T-helper 2 cell treated with Interferon-gamma antibody and Interleukin-4, amounts not matched to agents 5 μg/mL and 100 μg/mL, for 36 hours (primary cell): Measurements from ENCODE around the gene ARV1.
"Not testable (repeated sequence)": the region's sequence is repeated elsewhere in the genome, so short reads cannot be mapped to it uniquely, and the experiment has no call there.

Source experiments
- DNase-seq: peaks from one replicate; pipeline ENCODE4 v3.0.0; 2021; ENCODE audit warnings: low spot score
- H3K27ac Mint-ChIP-seq: one replicate; pipeline ENCODE4 v1.8.0; 2021; ENCODE audit warnings: mild to moderate bottlenecking, mixed read lengths
- H3K27me3 Mint-ChIP-seq: one replicate; pipeline ENCODE4 v1.8.0; 2021; ENCODE audit warnings: low read depth, mixed read lengths
- H3K36me3 Mint-ChIP-seq: one replicate; pipeline ENCODE4 v1.8.0; 2021; ENCODE audit warnings: low read depth, mixed read lengths
- H3K4me1 Mint-ChIP-seq: one replicate; pipeline ENCODE4 v1.8.0; 2021; ENCODE audit warnings: low read depth, mixed read lengths
- H3K4me3 Mint-ChIP-seq: one replicate; pipeline ENCODE4 v1.8.0; 2022; ENCODE audit warnings: mild to moderate bottlenecking, moderate library complexity, mixed read lengths
- H3K9me3 Mint-ChIP-seq: one replicate; pipeline ENCODE4 v1.8.0; 2021; ENCODE audit warnings: mixed read lengths

ARV1 gene

GRCh38 chr1:231036416-231036815 is 57.5 kb downstream of the ARV1 start:
- no peaks in the 10 kb centered on the region for H3K9me3 Mint-ChIP-seq
- H3K36me3 Mint-ChIP-seq: no peaks in the 10 kb centered on the region
- H3K27me3 Mint-ChIP-seq: peaks cover 5% of the 10 kb centered on the region
- H3K4me1 Mint-ChIP-seq: peaks cover 27% of the 10 kb centered on the region
- H3K4me3 Mint-ChIP-seq: no peak overlapping the region
- no peak for DNase-seq
- H3K27ac Mint-ChIP-seq: no peak overlapping the region

- H3K9me3 Mint-ChIP-seq: no peaks in the 10 kb centered on the region
- no peak for DNase-seq
Observed at GRCh38 chr1:231037585-231038517, 59.0 kb downstream of the ARV1 start.

GRCh38 chr1:231039161-231040018 is 60.5 kb downstream of the ARV1 start:
- Mint-ChIP-seq H3K36me3 (no peaks in the 10 kb centered on the region), H3K4me1 (peaks cover 26% of the 10 kb centered on the region), H3K27ac (no peak overlapping the region), H3K4me3 (peak overlapping the region; percentile 70), H3K27me3 (peaks cover 18% of the 10 kb centered on the region), H3K9me3 (no peaks in the 10 kb centered on the region)
- peak; percentile 40 for DNase-seq

More at GRCh38 chr1:231037585-231038517, 59.0 kb downstream of the ARV1 start:
- Mint-ChIP-seq H3K4me1 (peaks cover 28% of the 10 kb centered on the region), H3K27me3 (peaks cover 14% of the 10 kb centered on the region), H3K36me3 (no peaks in the 10 kb centered on the region), H3K27ac (no peak overlapping the region), H3K4me3 (no peak overlapping the region)

GRCh38 chr1:231040019-231040799 is 61.3 kb downstream of the ARV1 start, which contains the start of gene FAM89A:
Gene FAM89A, minus strand, starts transcription at chr1:231040254. Its CDS starts 43 bp downstream, at chr1:231040211.
- H3K27me3 Mint-ChIP-seq: peaks cover 25% of the 10 kb centered on the region
- H3K36me3 Mint-ChIP-seq: no peaks in the 10 kb centered on the region
- peaks cover 28% of the 10 kb centered on the region for H3K4me1 Mint-ChIP-seq
- no peak within 1 kb of the TSS for H3K27ac Mint-ChIP-seq
- peaks cover 3% of the 10 kb centered on the region for H3K9me3 Mint-ChIP-seq
- peak within 1 kb of the TSS; percentile 70 for H3K4me3 Mint-ChIP-seq
- DNase-seq: peak; percentile 59

DNA sequence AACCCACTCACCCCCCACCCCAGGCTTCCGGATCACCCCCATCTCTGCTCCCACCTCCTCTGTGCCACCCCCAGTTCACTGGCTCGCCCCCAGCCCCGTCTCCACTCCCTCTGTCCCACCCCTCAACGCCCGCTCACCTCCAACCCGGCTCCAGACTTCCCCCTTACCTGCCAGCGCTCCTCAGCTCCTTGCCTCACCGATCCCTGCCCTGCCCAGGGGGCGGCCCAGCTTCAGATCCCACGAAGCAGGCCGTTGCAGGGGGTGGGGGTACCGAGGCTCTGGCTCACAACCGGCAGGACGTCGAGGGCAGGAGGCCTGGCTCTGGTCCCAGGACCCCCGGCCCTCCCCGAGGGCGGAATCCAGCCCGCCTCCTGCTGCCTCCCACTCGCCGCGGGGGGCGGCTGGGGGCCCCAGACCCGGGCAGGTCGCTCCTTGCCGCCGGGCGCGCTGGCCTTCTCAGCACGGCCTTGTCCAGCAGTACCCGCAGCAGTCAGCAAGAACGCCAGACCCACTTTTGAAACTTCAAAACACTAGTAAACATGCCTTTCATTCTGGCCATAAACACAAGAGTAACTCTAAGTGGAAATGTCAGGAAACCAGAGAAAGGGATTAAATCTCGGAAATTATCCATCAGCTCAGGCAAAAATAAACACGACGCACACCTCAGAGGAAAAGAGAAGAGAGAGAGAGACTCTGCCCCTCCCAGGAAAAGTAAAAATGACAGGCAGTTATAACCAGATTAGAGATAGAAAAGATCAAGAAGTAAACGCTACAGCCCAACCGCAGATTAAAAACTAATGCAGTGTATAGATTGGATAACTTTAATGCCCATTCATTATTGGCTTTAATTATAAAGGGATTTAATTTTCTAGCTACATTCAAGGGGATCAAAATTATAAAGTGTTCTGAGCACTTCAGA is 62.2 kb downstream of the ARV1 start:
- DNase-seq: no peak
- no peaks in the 10 kb centered on the region for H3K36me3 Mint-ChIP-seq
- peak overlapping the region; percentile 17 for H3K27ac Mint-ChIP-seq

DNA sequence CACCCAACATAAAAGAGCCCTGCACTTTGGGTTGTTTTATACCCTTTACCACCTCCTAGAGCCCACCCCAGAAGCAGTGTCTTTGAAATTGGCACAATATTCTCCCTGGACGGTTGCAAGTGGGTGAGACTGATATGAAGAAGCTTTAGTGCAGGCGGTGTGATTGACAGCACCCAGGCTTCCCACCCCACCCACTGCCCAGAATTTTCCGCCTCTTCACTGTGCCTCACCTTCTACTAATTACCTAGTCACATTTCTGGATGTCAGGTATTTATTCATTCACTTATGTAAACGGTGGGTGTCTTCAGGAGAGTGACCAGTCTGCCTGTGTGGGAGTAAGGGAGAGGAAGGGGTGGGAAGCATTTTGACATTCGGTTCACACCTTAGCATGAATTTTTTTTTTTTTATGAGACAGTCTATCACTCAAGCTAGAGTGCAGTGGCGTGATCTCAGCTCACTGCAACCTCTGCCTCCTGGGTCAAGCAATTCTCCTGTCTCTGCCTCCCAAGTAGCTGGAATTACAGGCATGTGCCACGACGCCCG is 62.9 kb downstream of the ARV1 start:
- Mint-ChIP-seq H3K27ac (no peak overlapping the region), H3K4me1 (peaks cover 20% of the 10 kb centered on the region), H3K27me3 (peaks cover 39% of the 10 kb centered on the region), H3K4me3 (peak overlapping the region; percentile 56), H3K36me3 (no peaks in the 10 kb centered on the region), H3K9me3 (peaks cover 3% of the 10 kb centered on the region)
- no peak for DNase-seq

More for the DNA sequence above, 62.2 kb downstream of the ARV1 start:
- Mint-ChIP-seq H3K4me1 (peaks cover 28% of the 10 kb centered on the region), H3K4me3 (peak overlapping the region; percentile 56), H3K27me3 (peaks cover 32% of the 10 kb centered on the region), H3K9me3 (peaks cover 3% of the 10 kb centered on the region)

DNA sequence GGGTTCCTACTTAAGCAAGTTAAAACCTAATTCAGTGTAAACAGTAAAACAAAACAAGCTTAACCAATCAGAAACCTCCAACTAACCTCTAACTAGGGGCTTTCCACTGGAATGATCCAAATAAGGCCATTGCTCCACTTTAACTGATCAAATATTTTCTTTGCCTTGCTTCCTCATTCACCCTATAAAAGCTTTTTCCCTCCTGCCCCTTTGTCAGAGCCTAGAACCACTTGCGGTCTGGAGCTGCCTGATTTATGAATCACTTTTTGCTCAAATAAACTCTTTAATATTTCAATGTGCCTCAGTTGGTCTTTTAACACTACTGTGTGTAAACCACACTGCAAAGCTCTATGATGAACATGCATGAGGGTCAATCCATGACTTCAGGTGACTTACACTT is 65.7 kb downstream of the ARV1 start:
- Mint-ChIP-seq H3K27ac (no peak overlapping the region), H3K36me3 (no peaks in the 10 kb centered on the region), H3K9me3 (peaks cover 3% of the 10 kb centered on the region), H3K27me3 (peaks cover 57% of the 10 kb centered on the region), H3K4me1 (peaks cover 6% of the 10 kb centered on the region), H3K4me3 (no peak overlapping the region)
- DNase-seq: no peak

- no peak for DNase-seq
Observed at GRCh38 chr1:231045286-231045685, 66.4 kb downstream of the ARV1 start.

GRCh38 chr1:231045921-231046729 is 67.2 kb downstream of the ARV1 start:
- H3K4me3 Mint-ChIP-seq, H3K4me1 Mint-ChIP-seq, H3K27ac Mint-ChIP-seq, H3K9me3 Mint-ChIP-seq, H3K36me3 Mint-ChIP-seq, DNase-seq: not testable (repeated sequence)
- H3K27me3 Mint-ChIP-seq: peaks cover 58% of the 10 kb centered on the region

More at GRCh38 chr1:231045286-231045685, 66.4 kb downstream of the ARV1 start:
- Mint-ChIP-seq H3K27me3 (peaks cover 58% of the 10 kb centered on the region), H3K36me3 (no peaks in the 10 kb centered on the region), H3K4me3 (no peak overlapping the region), H3K27ac (no peak overlapping the region), H3K4me1 (peaks cover 6% of the 10 kb centered on the region), H3K9me3 (peaks cover 3% of the 10 kb centered on the region)

- H3K4me1 Mint-ChIP-seq: peaks cover 2% of the 10 kb centered on the region
- H3K4me3 Mint-ChIP-seq: no peak overlapping the region
- DNase-seq: no peak
- H3K9me3 Mint-ChIP-seq: peaks cover 3% of the 10 kb centered on the region
- H3K27me3 Mint-ChIP-seq: peaks cover 51% of the 10 kb centered on the region
- no peaks in the 10 kb centered on the region for H3K36me3 Mint-ChIP-seq
- no peak overlapping the region for H3K27ac Mint-ChIP-seq
Observed at GRCh38 chr1:231046730-231047395, 68.0 kb downstream of the ARV1 start.

- not testable (repeated sequence) for H3K36me3 Mint-ChIP-seq, H3K4me3 Mint-ChIP-seq, DNase-seq, H3K27ac Mint-ChIP-seq, H3K4me1 Mint-ChIP-seq, H3K9me3 Mint-ChIP-seq
- peaks cover 46% of the 10 kb centered on the region for H3K27me3 Mint-ChIP-seq
Observed at GRCh38 chr1:231047529-231047928, 68.6 kb downstream of the ARV1 start.
